Endodermal cell (in vitro differentiated cells): Measurements from ENCODE around the gene ENPP1. TPM values are rescaled to one million over a fixed set of nuclear protein-coding genes. Genes with fewer than 3 reads are reported as not detected.

Experiments used
- DNase-seq: peaks from one replicate; pipeline ENCODE4 v3.0.0-alpha.2; 2017
- H3K27ac ChIP-seq: 2 replicates; pipeline ENCODE4 v1.5.1; 2013; ENCODE audit warnings: mild to moderate bottlenecking, low read depth, low read length, moderate library complexity
- H3K27me3 ChIP-seq: 2 replicates; pipeline ENCODE4 v1.6.1; 2013; ENCODE audit warnings: mild to moderate bottlenecking, low read length, moderate library complexity; ENCODE audit not compliant: insufficient read depth, control insufficient read depth, poor library complexity, severe bottlenecking
- H3K36me3 ChIP-seq: 2 replicates; pipeline ENCODE4 v1.7.0; 2013; ENCODE audit warnings: mild to moderate bottlenecking, low read length, moderate library complexity; ENCODE audit not compliant: control insufficient read depth, insufficient read depth
- H3K4me1 ChIP-seq: one replicate; pipeline ENCODE4 v1.7.0; 2013; ENCODE audit warnings: low read length; ENCODE audit not compliant: control insufficient read depth, insufficient read depth
- H3K4me3 ChIP-seq: 2 replicates; pipeline ENCODE4 v1.5.1; 2013; ENCODE audit warnings: mild to moderate bottlenecking, low read length, moderate library complexity
- H3K9ac ChIP-seq: 2 replicates; pipeline ENCODE4 v1.6.1; 2013; ENCODE audit warnings: mild to moderate bottlenecking, low read length, moderate library complexity; ENCODE audit not compliant: poor library complexity, severe bottlenecking; ENCODE audit errors: extremely low read depth
- H3K9me3 ChIP-seq: 2 replicates; pipeline ENCODE4 v1.6.1; 2013; ENCODE audit warnings: mild to moderate bottlenecking, low read length, moderate library complexity; ENCODE audit not compliant: control insufficient read depth
- H3K27ac Mint-ChIP-seq: 2 replicates; pipeline ENCODE4 v1.8.0; 2020; ENCODE audit warnings: mixed read lengths
- H3K27me3 Mint-ChIP-seq: 2 replicates; pipeline ENCODE4 v1.8.0; 2021; ENCODE audit warnings: mild to moderate bottlenecking, mixed read lengths; ENCODE audit not compliant: insufficient read depth
- H3K36me3 Mint-ChIP-seq: 2 replicates; pipeline ENCODE4 v1.8.0; 2020; ENCODE audit warnings: low read depth, mixed read lengths
- H3K4me1 Mint-ChIP-seq: 2 replicates; pipeline ENCODE4 v1.8.0; 2020; ENCODE audit warnings: mixed read lengths
- H3K4me3 Mint-ChIP-seq: 2 replicates; pipeline ENCODE4 v1.8.0; 2020; ENCODE audit warnings: mild to moderate bottlenecking, moderate library complexity, mixed read lengths
- H3K9me3 Mint-ChIP-seq: 2 replicates; pipeline ENCODE4 v1.8.0; 2020; ENCODE audit warnings: mild to moderate bottlenecking, mixed read lengths
- WGBS, 2 experiments: methylation state at CpG; one replicate each; pipeline versions ENCODE4 v1.1.5 to v1.1.7; 2013; ENCODE audit warnings: missing lambda C conversion rate in 2 of 2, mixed read lengths in 1 of 2; ENCODE audit not compliant: insufficient coverage in 1 of 2, insufficient read length in 1 of 2; 5-methylcytosine and 5-hydroxymethylcytosine counted together
- total RNA-seq, 2 donors: library from RNA; stranded (reverse); fragmentation: NEBNext Ultra II Directional in 1 of 2; extraction: Animal tissue kit (Norgen Biotek cat#: 25700) in 1 of 2; gene quantifications; 2 replicates in 1 of 2; 3 replicates in 1 of 2; pipeline ENCODE4 v1.2.1, GENCODE V29; 2021
- TF ChIP-seq, protein P1 (sequence below): fragments of 200-600 bp; sonication (generic); conservative IDR thresholded peaks from 2 replicates; pipeline ENCODE4 v1.5.0; 2021; ENCODE audit warnings: antibody characterized with exemption, mild to moderate bottlenecking

ENPP1 gene
- total RNA-seq, 2 donors from 2014 or later = 11.6 to 16.1 TPM

DNA sequence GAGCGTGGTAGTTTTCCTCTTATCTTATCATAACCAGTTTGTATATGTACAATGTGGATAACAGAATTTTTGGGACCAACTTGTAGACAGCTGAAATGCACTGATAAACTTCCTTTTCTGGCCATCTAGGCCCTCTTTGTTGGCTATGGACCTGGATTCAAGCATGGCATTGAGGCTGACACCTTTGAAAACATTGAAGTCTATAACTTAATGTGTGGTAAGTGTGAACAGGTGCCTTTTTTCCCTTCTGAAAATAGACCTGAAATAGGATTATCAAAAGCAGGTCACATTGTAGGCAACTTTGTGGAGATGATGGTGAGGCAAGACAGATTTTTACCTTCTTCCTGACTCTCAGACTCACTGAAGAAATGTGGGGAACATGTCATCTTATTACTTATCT, 67.8 kb downstream of the ENPP1 start:
- no peaks in the 10 kb centered on the region for H3K27me3 ChIP-seq
- H3K9ac ChIP-seq = no peak overlapping the region
- peaks cover 25% of the 10 kb centered on the region for H3K36me3 ChIP-seq
- H3K4me1 ChIP-seq = no peaks in the 10 kb centered on the region
- Mint-ChIP-seq H3K4me1 (peaks cover 6% of the 10 kb centered on the region), H3K27me3 (no peaks in the 10 kb centered on the region), H3K36me3 (peaks cover 23% of the 10 kb centered on the region), H3K4me3 (no peak overlapping the region), H3K9me3 (no peaks in the 10 kb centered on the region), H3K27ac (no peak overlapping the region)
- TF ChIP-seq, protein P1, sequence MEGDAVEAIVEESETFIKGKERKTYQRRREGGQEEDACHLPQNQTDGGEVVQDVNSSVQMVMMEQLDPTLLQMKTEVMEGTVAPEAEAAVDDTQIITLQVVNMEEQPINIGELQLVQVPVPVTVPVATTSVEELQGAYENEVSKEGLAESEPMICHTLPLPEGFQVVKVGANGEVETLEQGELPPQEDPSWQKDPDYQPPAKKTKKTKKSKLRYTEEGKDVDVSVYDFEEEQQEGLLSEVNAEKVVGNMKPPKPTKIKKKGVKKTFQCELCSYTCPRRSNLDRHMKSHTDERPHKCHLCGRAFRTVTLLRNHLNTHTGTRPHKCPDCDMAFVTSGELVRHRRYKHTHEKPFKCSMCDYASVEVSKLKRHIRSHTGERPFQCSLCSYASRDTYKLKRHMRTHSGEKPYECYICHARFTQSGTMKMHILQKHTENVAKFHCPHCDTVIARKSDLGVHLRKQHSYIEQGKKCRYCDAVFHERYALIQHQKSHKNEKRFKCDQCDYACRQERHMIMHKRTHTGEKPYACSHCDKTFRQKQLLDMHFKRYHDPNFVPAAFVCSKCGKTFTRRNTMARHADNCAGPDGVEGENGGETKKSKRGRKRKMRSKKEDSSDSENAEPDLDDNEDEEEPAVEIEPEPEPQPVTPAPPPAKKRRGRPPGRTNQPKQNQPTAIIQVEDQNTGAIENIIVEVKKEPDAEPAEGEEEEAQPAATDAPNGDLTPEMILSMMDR = no peak
- no peak overlapping the region for H3K4me3 ChIP-seq
- no peak for DNase-seq
- H3K9me3 ChIP-seq = no peaks in the 10 kb centered on the region
- WGBS, 2 experiments = no CpG with 5 or more reads among the region's 1 CpG
- no peak overlapping the region for H3K27ac ChIP-seq

DNA sequence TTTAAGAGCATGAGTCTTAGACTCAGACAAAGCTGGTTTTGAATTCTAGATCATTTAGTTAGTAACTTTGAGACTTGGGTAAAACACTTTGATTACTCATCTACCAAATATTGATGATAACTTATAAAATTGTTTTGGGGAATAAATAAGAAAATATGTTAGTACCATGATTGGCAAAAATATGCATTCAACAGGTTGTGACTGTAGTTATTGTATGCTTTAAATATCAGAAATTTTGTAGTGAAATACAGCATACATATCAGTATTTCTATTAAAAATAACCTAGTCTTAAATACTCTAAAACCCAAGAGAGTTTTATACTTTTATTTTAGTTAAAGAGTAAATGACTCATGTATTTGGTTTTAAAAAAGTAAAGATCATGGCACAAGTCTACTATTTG, 68.7 kb downstream of the ENPP1 start:
- TF ChIP-seq, protein P1 = no peak
- H3K36me3 ChIP-seq = peaks cover 28% of the 10 kb centered on the region
- no peaks in the 10 kb centered on the region for H3K27me3 ChIP-seq
- no peaks in the 10 kb centered on the region for H3K9me3 ChIP-seq
- Mint-ChIP-seq H3K36me3 (peaks cover 23% of the 10 kb centered on the region), H3K27ac (no peak overlapping the region), H3K4me3 (no peak overlapping the region), H3K27me3 (no peaks in the 10 kb centered on the region), H3K9me3 (no peaks in the 10 kb centered on the region), H3K4me1 (peaks cover 6% of the 10 kb centered on the region)
- H3K4me1 ChIP-seq = no peaks in the 10 kb centered on the region
- no peak overlapping the region for H3K27ac ChIP-seq
- H3K9ac ChIP-seq = no peak overlapping the region
- DNase-seq = no peak
- H3K4me3 ChIP-seq = no peak overlapping the region

DNA sequence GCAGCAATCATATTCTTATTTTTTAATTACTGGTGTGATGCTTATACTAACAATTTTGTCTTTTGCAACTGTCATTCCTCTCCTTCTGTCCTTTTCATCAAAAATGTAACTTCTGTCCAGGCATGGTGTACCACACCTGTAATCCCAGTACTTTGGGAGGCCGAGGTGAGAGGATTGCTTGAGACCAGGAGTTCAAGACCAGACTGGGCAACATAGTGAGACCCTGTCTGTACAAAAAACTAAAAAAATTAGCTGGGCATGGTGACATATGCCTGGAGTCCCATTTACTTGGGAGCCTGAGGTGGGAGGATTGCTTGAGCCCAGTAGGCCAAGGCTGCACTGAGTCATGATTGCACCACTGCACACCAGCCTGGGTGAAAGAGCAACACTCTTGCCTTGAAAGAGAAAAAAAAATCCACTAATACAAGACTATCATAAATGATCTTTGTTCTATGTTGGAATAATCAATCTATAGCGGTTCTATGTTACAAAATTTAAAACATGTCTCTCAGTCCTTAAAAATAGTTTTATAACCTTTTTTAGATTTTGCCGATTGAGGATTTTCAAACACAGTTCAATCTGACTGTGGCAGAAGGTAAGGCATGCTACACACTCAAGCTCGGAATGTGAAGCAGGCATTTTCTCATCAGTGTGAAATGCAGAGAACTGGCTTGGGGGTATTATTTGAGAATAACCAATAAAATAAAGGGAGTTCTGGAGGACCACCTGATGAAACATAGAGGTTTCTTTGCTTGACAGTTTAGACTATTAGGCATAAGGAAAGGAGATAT, 70.4 kb downstream of the ENPP1 start:
- Mint-ChIP-seq H3K27me3 (no peaks in the 10 kb centered on the region), H3K27ac (no peak overlapping the region), H3K4me3 (no peak overlapping the region), H3K9me3 (no peaks in the 10 kb centered on the region), H3K4me1 (peaks cover 6% of the 10 kb centered on the region), H3K36me3 (peaks cover 24% of the 10 kb centered on the region)
- TF ChIP-seq, protein P1 = no peak
- Histone ChIP-seq H3K4me3 (no peak overlapping the region), H3K27ac (no peak overlapping the region), H3K36me3 (peaks cover 28% of the 10 kb centered on the region), H3K27me3 (no peaks in the 10 kb centered on the region), H3K4me1 (no peaks in the 10 kb centered on the region), H3K9me3 (no peaks in the 10 kb centered on the region), H3K9ac (no peak overlapping the region)
- no peak for DNase-seq
- 94 to 95% methylated on average over 3 to 4 of the region's 4 CpGs for WGBS, 2 experiments
